ENCODE measurements around the gene FBP1.

The FBP1 gene

GRCh38 chr9:94610181-94610606, 29.1 kb downstream of the FBP1 start:
- TF ChIP-seq CTCF (IDR thresholded peaks at IDR 0.05; ENCODE audit: control insufficient read depth, extremely low read depth, insufficient read depth), result no peak
- H3K4me3 ChIP-seq (ENCODE audit: low read depth, low read length), result no peak overlapping the region
- no peak for DNase-seq (ENCODE audit: low read depth)

GRCh38 chr9:94607423-94607691, 32.0 kb downstream of the FBP1 start:
- no peak overlapping the region for H3K4me3 ChIP-seq (ENCODE audit: low read depth, low read length)
- TF ChIP-seq CTCF (IDR thresholded peaks at IDR 0.05; ENCODE audit: control insufficient read depth, extremely low read depth, insufficient read depth), result no peak
- no peak for DNase-seq (ENCODE audit: low read depth)

- DNase-seq (ENCODE audit: low read depth), result no peak
- no peak for TF ChIP-seq CTCF (IDR thresholded peaks at IDR 0.05; ENCODE audit: control insufficient read depth, extremely low read depth, insufficient read depth)
- H3K4me3 ChIP-seq (ENCODE audit: low read depth, low read length), result no peak overlapping the region
Observed at GRCh38 chr9:94606646-94607422, 32.5 kb downstream of the FBP1 start.

- no peak overlapping the region for H3K4me3 ChIP-seq (ENCODE audit: low read depth, low read length)
- DNase-seq (ENCODE audit: low read depth), result no peak
- peak; percentile 68 for TF ChIP-seq CTCF (IDR thresholded peaks at IDR 0.05; ENCODE audit: control insufficient read depth, extremely low read depth, insufficient read depth)
Observed at GRCh38 chr9:94603259-94604160, 35.8 kb downstream of the FBP1 start.

GRCh38 chr9:94602666-94603065, 36.7 kb downstream of the FBP1 start:
- no peak for TF ChIP-seq CTCF (IDR thresholded peaks at IDR 0.05; ENCODE audit: control insufficient read depth, extremely low read depth, insufficient read depth)
- H3K4me3 ChIP-seq (ENCODE audit: low read depth, low read length), result no peak overlapping the region
- no peak for DNase-seq (ENCODE audit: low read depth)

- no peak for TF ChIP-seq CTCF (IDR thresholded peaks at IDR 0.05; ENCODE audit: control insufficient read depth, extremely low read depth, insufficient read depth)
- DNase-seq (ENCODE audit: low read depth), result no peak
- H3K4me3 ChIP-seq (ENCODE audit: low read depth, low read length), result no peak overlapping the region
Observed at GRCh38 chr9:94600715-94601114, 38.6 kb downstream of the FBP1 start.
